Subcutaneous adipose tissue (tissue), 4 donors: ENCODE results near the gene SNRPB2. TPM values are rescaled to one million over a fixed set of nuclear protein-coding genes. Genes with fewer than 3 reads are reported as not detected.

Experiments
- CTCF ChIP-seq: fragments of 450-650 bp; IDR thresholded peaks from one replicate; pipeline ENCODE4 v1.5.1; 2016; ENCODE audit warnings: low read depth, mild to moderate bottlenecking, control low read depth, antibody characterized with exemption, moderate library complexity
- small RNA-seq: library from RNA; depleted of rRNA; stranded (forward); fragments of <200 nt; gene quantifications from one replicate; pipeline ENCODE3, GENCODE V24; 2016
- total RNA-seq, 4 donors: library from RNA; depleted of rRNA; stranded (reverse); fragments of >200 nt; gene quantifications; one replicate each; pipeline ENCODE4 v1.1.0, GENCODE V29; 2016

The SNRPB2 gene
- total RNA-seq, 4 donors from 2014 or later = 12.6 to 33.9 (median 30.7) TPM

- no peak for TF ChIP-seq CTCF
Observed at GRCh38 chr20:16785226-16785625, 55.4 kb downstream of the SNRPB2 start.

Small RNA genes lying within 50 kb of the gene (small RNA-seq; reads per million reads assigned to genes)
- not detected for gene AL135938.1

Other genes starting within 250 kb of the SNRPB2 start
- gene KIF16B, start 156.6 kb upstream of the SNRPB2 start, total RNA-seq = 10 to 100 TPM; 20.0 to 39.1 (median 26.6) TPM
- not detected for gene OTOR, start 18.3 kb downstream of the SNRPB2 start, total RNA-seq